Peyer's patch (tissue), 4 donors: ENCODE measurements around the gene SIKE1.

ENCODE experiments used
- CTCF ChIP-seq, 6 experiments: fragments of 450-650 bp in 4 of 6; fragments of 200-600 bp in 2 of 6; sonication (generic) in 1 of 6; IDR thresholded peaks; one replicate each; pipeline ENCODE4 v1.5.1; 2017 to 2019; ENCODE audit warnings: antibody characterized with exemption in 6 of 6, mild to moderate bottlenecking in 3 of 6, moderate library complexity in 1 of 6
- POLR2A ChIP-seq, 2 donors: fragments of 450-650 bp; IDR thresholded peaks; one replicate each; pipeline ENCODE4 v1.5.1; 2017; ENCODE audit warnings: antibody characterized with exemption in 2 of 2, mild to moderate bottlenecking in 2 of 2, moderate library complexity in 2 of 2

GRCh38 chr1:114794038-114794437, 13.6 kb upstream of the SIKE1 start:
- TF ChIP-seq CTCF (IDR thresholded peaks at IDR 0.05) (no peak), POLR2A (IDR thresholded peaks at IDR 0.05) (no peak)
